Activated naive CD8-positive, alpha-beta T cell treated with anti-CD3 and anti-CD28 coated beads, Interleukin-2, amount 10 ng/mL, durations not matched to agents 7 days and 5 days (primary cell): ENCODE measurements around the gene ADCY7. TPM values are rescaled to one million over a fixed set of nuclear protein-coding genes. Genes with fewer than 3 reads are reported as not detected.
"Not testable (repeated sequence)": the region's sequence is repeated elsewhere in the genome, so short reads cannot be mapped to it uniquely, and the experiment has no call there.

Source experiments
- ATAC-seq: fragments of 150-1000 bp; cut with Tn5 transposase; one replicate; pipeline ENCODE4 v1.10.0; 2021; ENCODE audit warnings: low read depth, moderate library complexity
- POLR2A ChIA-PET: fragments of 350-600 bp; sonication (Branson Sonifier 250); formaldehyde crosslinking; loops from one replicate; lab custom pipeline; 2021; ENCODE audit warnings: antibody characterized with exemption; lab: Charles Lee
- DNase-seq: peaks from one replicate; pipeline ENCODE4 v3.0.0; 2021
- H3K27ac Mint-ChIP-seq: one replicate; pipeline ENCODE4 v1.8.0; 2022; ENCODE audit warnings: mild to moderate bottlenecking, mixed read lengths
- H3K27me3 Mint-ChIP-seq: one replicate; pipeline ENCODE4 v1.8.0; 2022; ENCODE audit warnings: mild to moderate bottlenecking, moderate library complexity, mixed read lengths
- H3K36me3 Mint-ChIP-seq: one replicate; pipeline ENCODE4 v1.8.0; 2021; ENCODE audit warnings: mild to moderate bottlenecking, mixed read lengths
- H3K4me1 Mint-ChIP-seq: one replicate; pipeline ENCODE4 v1.8.0; 2021; ENCODE audit warnings: mixed read lengths
- H3K4me3 Mint-ChIP-seq: one replicate; pipeline ENCODE4 v1.8.0; 2022; ENCODE audit warnings: mild to moderate bottlenecking, moderate library complexity, mixed read lengths
- H3K9me3 Mint-ChIP-seq: one replicate; pipeline ENCODE4 v1.8.0; 2021; ENCODE audit warnings: mixed read lengths
- total RNA-seq, 2 experiments: library from RNA; stranded (reverse); gene quantifications; one replicate each; pipeline ENCODE4 v1.2.3, GENCODE V29; 2021

The ADCY7 gene
- total RNA-seq = 100 to 1,000 TPM; 172 to 177 TPM

DNA sequence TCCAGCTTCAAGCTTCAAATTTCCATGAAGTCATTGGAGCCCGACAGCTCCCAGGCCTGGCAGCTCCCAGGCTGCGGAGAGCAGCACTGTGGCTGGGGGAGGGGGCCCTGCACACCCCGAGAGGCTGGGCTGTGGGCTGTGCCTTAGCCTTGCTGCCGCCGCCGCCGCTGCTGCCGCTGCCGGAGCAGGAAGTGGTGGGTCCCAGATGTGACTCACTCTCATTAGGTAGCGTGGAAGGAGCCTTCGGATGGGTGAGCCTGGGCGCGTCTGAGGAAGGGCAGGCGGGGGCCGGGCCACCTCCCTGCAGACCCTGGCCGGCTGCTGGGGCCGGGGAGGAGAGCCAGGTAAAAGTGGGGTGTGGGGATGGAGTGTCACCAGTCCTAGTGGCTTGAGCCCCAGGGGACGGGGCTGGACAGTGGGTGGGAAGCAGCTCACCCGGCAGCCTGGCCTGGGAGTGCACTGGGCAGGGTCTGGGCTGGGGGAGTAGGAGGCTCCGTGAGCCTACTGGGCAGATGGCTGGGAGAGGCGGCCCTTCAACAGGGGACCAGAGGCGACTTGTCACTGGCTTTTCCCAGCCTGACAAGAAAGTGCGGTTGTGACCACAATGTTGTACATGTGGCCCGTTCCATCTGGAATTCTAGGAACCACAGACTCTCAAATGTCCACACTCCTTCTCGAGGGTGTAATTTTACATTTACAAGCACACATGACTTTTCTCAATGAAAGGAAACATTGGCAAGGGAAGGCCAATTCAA, at the start of gene ADCY7:
TSS of gene ADCY7 (plus strand) at position 215 of the 755 bp plus-strand sequence. CDS start 21,629 bp downstream, outside the sequence.
- peak; percentile 91 for ATAC-seq
- H3K4me1 Mint-ChIP-seq = peaks cover 70% of the 10 kb centered on the region
- POLR2A ChIA-PET = interaction anchor here (0.9 to 5.6 kb wide), 4 partner anchors 8 to 47 kb away, joined by 4 to 51 read pairs (median 22); no protein-coding TSS in a partner anchor
- H3K36me3 Mint-ChIP-seq = peaks cover 9% of the 10 kb centered on the region
- peak within 1 kb of the TSS; percentile 94 for H3K27ac Mint-ChIP-seq
- no peaks in the 10 kb centered on the region for H3K27me3 Mint-ChIP-seq
- H3K4me3 Mint-ChIP-seq = peak within 1 kb of the TSS; percentile 93
- no peaks in the 10 kb centered on the region for H3K9me3 Mint-ChIP-seq
- DNase-seq = peak; percentile 83

DNA sequence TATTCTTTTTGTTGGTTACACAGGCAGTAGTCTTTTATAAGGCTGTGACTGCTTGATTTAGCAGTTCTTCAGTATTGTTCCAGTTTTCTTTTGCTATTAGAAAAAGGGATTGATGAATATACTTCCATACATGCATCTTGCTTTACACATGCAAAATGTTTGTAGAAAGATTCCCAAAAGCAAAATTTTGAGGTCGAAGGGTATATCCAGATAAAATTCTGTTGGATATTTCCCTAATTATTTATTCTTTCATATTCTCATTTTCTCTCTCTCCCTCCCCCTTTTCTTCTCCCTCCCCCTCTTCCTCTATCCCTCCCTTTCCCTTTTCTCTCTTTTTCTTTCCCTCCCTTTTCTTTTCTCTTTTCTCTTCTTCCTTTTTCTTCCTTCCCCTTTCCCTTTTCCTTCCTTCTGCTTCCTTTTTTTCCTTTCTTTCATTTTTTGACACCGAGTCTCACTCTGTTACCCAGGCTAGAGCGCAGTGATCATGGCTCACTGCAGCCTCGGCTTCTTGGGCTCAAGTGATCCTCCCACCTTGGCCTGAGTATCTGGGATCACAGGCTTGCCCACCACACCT, 46.9 kb upstream of the ADCY7 start:
- H3K4me3 Mint-ChIP-seq = no peak overlapping the region
- ATAC-seq = no peak
- H3K36me3 Mint-ChIP-seq = peaks cover 12% of the 10 kb centered on the region
- peak overlapping the region; percentile 5 for H3K27ac Mint-ChIP-seq
- H3K9me3 Mint-ChIP-seq = no peaks in the 10 kb centered on the region
- peaks cover 16% of the 10 kb centered on the region for H3K4me1 Mint-ChIP-seq
- H3K27me3 Mint-ChIP-seq = no peaks in the 10 kb centered on the region
- no peak for DNase-seq
- POLR2A ChIA-PET = interaction anchor here (0.7 kb wide), 1 partner anchor 15 kb away, joined by 4 read pairs; no protein-coding TSS in a partner anchor

DNA sequence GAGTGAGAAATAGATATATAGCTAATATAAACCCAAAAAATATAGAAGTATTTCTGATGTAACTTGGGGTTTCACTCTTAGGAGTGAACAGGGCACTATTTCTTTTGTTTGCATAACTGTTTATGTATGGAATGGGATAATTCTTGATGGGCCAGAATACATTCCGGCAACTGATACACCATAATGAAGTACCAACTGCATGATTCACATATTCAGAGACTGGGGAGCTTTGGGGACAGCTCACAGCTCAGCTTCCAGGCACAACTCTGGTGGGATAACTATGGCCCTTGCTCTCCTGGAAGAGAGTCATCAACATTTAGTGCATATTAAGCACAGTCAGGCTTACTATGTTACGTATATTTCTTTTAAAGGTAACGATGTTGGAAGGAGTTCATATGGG, 42.1 kb upstream of the ADCY7 start:
- no peak for ATAC-seq
- Mint-ChIP-seq H3K9me3 (no peaks in the 10 kb centered on the region), H3K4me3 (no peak overlapping the region), H3K27me3 (no peaks in the 10 kb centered on the region), H3K36me3 (peaks cover 24% of the 10 kb centered on the region), H3K27ac (no peak overlapping the region), H3K4me1 (peaks cover 4% of the 10 kb centered on the region)
- no peak for DNase-seq
- POLR2A ChIA-PET = no interaction called here

DNA sequence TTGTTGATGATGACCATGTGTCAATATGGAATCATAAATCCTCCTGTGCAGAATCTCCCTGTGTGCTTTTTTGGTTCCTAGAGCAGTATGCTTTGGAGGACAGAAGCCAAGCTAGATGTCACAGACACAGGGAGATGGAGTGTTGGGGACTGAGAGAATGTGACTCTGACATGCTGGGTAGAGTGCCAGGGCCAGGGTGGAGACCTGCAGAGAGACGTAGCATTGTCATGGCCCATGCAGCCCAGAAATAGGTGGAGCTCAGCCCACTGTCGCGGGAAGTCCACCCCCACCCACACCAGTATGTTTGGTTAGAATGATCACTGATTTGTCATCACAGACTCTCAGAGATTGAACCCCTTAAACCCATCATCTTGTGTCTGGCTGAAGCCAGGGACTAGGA, 39.2 kb upstream of the ADCY7 start:
- POLR2A ChIA-PET = no interaction called here
- ATAC-seq (no peak), DNase-seq (no peak)
- Mint-ChIP-seq H3K9me3 (no peaks in the 10 kb centered on the region), H3K36me3 (peaks cover 24% of the 10 kb centered on the region), H3K4me1 (peaks cover 4% of the 10 kb centered on the region), H3K27ac (no peak overlapping the region), H3K27me3 (no peaks in the 10 kb centered on the region), H3K4me3 (no peak overlapping the region)

DNA sequence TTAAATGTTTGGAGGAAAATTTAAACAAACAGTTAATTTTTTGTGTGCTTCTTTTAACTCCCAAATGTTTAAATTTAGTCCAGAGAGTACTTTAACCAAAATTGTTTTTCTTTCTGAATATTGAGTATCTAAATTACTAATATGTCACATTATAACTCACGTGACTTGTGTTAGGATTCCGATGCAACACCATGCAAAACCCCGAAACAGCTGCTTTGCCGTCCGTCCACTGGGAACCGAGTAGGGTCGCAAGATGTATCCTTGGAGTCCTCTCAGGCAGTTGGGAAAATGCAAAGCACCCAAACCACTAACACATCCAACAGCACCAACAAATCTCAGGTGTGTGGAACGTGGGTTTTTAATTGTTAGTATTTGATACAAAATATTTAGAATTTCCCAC, 38.7 kb upstream of the ADCY7 start:
- peaks cover 24% of the 10 kb centered on the region for H3K36me3 Mint-ChIP-seq
- POLR2A ChIA-PET = no interaction called here

DNA sequence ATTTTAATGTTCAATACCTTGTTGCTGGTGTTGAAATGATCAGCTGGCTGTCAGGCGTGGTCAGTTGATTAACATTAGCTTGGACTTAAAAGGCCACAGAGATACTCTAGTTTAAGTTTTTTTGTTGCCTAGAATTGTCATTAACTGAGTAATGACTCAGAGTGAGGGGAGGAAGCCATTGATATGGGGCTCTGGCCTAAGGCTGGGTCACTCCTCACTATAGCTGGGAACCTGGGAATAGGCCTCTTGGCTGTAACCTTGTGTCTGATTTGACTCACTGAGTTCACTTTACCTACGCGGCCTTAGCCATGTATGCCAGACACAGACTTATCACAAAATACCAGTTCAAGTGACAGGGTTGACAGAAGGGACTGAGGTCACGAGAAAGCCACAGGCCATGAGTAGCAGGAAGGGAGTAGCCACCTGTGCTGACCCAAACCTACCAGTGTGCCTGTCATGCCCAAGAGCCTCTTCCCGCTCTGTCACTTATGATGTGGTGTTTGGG, 37.9 kb upstream of the ADCY7 start:
- Mint-ChIP-seq H3K4me3 (no peak overlapping the region), H3K27me3 (no peaks in the 10 kb centered on the region), H3K9me3 (no peaks in the 10 kb centered on the region), H3K27ac (no peak overlapping the region), H3K4me1 (peaks cover 4% of the 10 kb centered on the region), H3K36me3 (peaks cover 24% of the 10 kb centered on the region)
- POLR2A ChIA-PET = no interaction called here
- DNase-seq = no peak
- no peak for ATAC-seq

More for the DNA sequence above, 38.7 kb upstream of the ADCY7 start:
- Mint-ChIP-seq H3K27me3 (no peaks in the 10 kb centered on the region), H3K4me3 (no peak overlapping the region), H3K9me3 (no peaks in the 10 kb centered on the region), H3K27ac (no peak overlapping the region), H3K4me1 (peaks cover 4% of the 10 kb centered on the region)
- no peak for ATAC-seq
- no peak for DNase-seq

DNA sequence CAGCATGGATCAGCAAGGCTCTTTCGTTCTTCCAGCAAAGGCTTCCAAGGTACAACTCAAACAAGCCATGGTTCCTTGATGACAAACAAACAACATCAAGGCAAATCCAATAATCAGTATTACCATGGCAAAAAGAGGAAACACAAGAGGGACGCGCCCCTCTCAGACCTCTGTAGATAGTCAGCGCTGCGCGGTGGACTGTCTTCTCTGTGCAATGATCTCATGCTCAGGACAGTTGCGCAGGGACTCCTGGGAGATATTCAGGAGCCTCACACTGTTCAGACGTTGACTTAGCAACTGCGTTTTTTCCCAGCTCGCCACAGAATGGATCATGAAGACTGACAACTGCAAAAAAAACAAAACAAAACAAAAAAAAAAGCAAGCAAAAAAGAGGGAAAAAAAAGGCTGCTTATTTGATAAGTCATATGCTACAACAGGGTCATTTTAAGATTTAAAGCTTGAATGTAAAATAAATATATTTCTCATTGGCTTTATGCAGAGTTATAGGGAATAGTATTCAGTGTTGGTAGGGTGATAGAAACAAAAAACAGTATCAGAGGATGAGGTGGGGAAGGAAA, 37.1 kb upstream of the ADCY7 start:
- no peak overlapping the region for H3K4me3 Mint-ChIP-seq
- H3K36me3 Mint-ChIP-seq = peaks cover 24% of the 10 kb centered on the region
- H3K4me1 Mint-ChIP-seq = peaks cover 4% of the 10 kb centered on the region
- no peaks in the 10 kb centered on the region for H3K27me3 Mint-ChIP-seq
- H3K9me3 Mint-ChIP-seq = no peaks in the 10 kb centered on the region
- POLR2A ChIA-PET = no interaction called here
- H3K27ac Mint-ChIP-seq = no peak overlapping the region
- ATAC-seq (no peak), DNase-seq (no peak)

DNA sequence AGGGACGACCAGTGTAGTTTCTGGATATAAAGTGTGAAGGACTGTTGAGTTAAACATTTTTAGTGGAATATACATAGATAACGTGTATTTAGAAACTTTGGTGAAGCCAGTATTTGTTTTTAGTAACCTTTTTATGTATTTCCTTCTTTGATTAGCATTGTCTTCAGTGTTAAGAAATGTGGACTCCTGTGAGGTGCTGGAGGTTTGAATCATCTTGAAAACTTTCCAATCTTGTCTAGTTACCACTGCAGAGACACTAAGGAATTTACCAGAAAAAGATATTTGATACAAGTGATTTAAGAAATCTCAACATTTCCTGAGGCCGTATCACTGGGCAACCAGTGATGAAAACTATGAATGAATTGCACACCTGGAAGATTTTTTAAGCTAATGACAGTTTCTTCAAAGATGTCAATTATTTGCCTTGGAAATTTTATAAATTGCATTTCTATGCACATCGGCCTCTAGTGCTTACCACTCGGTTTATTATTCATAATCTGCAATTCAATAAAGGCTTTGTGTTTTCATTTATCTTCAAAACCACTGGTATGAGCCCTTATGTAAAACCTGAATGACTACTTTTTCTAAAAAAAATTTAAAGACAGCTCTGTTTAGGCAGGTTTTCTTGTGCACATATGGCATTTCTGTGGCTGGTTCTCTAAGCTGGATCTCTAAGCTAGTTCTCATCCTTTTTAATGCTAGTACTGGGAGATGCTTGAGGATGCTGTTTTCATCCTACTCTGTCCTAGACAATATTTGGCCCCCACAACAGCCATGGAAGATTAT, 31.4 kb upstream of the ADCY7 start:
- H3K4me1 Mint-ChIP-seq = peaks cover 3% of the 10 kb centered on the region
- peaks cover 4% of the 10 kb centered on the region for H3K36me3 Mint-ChIP-seq
- POLR2A ChIA-PET = no interaction called here
- DNase-seq (no peak), ATAC-seq (no peak)
- no peak overlapping the region for H3K4me3 Mint-ChIP-seq
- peaks cover 4% of the 10 kb centered on the region for H3K27me3 Mint-ChIP-seq
- H3K27ac Mint-ChIP-seq = no peak overlapping the region
- peaks cover 4% of the 10 kb centered on the region for H3K9me3 Mint-ChIP-seq

DNA sequence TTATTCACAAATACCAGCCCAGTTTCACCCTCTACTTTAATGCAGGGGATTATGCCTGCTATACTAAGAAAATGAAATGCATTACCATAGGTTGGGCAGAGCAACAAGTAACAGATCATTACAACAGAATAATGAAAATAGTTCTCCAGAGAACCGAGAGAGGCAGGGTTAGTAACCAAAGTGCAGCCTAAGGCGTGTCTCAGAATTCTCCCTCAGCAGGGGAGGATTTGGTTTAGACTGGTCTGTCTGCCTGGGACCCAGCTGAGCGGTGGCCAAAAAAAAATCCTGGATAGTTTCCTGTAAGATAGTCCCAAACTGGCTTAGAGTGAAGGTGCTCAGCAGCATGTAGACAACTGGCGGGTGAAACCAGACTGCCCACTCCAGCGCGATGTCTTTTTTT, 30.8 kb upstream of the ADCY7 start:
- H3K36me3 Mint-ChIP-seq = peaks cover 2% of the 10 kb centered on the region
- H3K9me3 Mint-ChIP-seq = peaks cover 4% of the 10 kb centered on the region
- peaks cover 10% of the 10 kb centered on the region for H3K27me3 Mint-ChIP-seq
- ATAC-seq = no peak
- no peak overlapping the region for H3K27ac Mint-ChIP-seq
- POLR2A ChIA-PET = no interaction called here
- H3K4me3 Mint-ChIP-seq = no peak overlapping the region
- no peak for DNase-seq
- peaks cover 3% of the 10 kb centered on the region for H3K4me1 Mint-ChIP-seq

DNA sequence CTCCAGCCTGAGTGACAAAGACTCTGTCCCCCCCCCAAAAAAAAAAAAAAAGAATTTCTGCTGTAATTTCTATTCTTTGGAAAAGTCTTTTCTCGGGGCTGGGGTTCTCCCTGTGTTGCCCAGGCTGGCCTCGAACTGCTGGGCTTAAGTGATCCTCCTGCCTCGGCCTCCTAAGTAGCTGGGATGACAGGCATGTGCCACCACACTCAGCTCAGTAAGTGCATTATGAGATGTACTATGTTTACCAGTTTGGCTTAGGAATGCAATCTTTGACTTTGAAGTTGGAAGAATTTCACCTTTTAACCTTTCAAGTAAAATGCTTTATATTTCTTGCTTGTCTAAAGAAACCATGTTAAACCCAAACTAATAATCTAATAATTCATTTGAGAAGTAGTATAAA, 28.0 kb upstream of the ADCY7 start:
- peaks cover 4% of the 10 kb centered on the region for H3K9me3 Mint-ChIP-seq
- no peak overlapping the region for H3K4me3 Mint-ChIP-seq
- no peak overlapping the region for H3K27ac Mint-ChIP-seq
- no peak for DNase-seq
- peaks cover 3% of the 10 kb centered on the region for H3K4me1 Mint-ChIP-seq
- no peak for ATAC-seq
- H3K27me3 Mint-ChIP-seq = peaks cover 18% of the 10 kb centered on the region
- H3K36me3 Mint-ChIP-seq = no peaks in the 10 kb centered on the region
- POLR2A ChIA-PET = interaction anchor here (0.7 kb wide), 1 partner anchor 131 kb away, joined by 3 read pairs; no protein-coding TSS in a partner anchor

DNA sequence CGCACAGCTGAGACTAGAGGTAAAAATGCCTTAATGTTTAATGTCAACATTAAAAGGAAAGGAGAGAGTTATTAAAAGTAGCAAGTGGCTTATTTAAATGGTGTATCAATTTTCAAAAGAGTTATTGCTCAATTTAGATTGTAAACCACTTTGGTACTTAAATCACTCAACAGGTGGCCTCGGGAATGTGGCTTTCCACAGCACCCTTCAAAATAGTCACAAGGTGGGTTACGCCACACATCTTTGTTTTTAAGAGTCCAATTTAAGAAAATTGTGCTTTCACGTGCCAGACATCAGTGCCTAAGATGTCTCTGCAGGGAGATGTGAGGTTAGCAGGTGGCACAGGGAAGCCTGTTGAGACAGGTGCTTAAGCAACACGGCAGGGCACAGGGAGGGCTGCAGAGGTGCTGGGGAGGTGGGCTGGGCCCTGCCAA, 27.5 kb upstream of the ADCY7 start:
- H3K27ac Mint-ChIP-seq = no peak overlapping the region
- ATAC-seq (no peak), DNase-seq (no peak)
- peaks cover 18% of the 10 kb centered on the region for H3K27me3 Mint-ChIP-seq
- H3K4me1 Mint-ChIP-seq = peaks cover 3% of the 10 kb centered on the region
- peaks cover 4% of the 10 kb centered on the region for H3K9me3 Mint-ChIP-seq
- POLR2A ChIA-PET = interaction anchor here (0.7 kb wide), 1 partner anchor 131 kb away, joined by 3 read pairs; no protein-coding TSS in a partner anchor
- no peaks in the 10 kb centered on the region for H3K36me3 Mint-ChIP-seq
- no peak overlapping the region for H3K4me3 Mint-ChIP-seq

DNA sequence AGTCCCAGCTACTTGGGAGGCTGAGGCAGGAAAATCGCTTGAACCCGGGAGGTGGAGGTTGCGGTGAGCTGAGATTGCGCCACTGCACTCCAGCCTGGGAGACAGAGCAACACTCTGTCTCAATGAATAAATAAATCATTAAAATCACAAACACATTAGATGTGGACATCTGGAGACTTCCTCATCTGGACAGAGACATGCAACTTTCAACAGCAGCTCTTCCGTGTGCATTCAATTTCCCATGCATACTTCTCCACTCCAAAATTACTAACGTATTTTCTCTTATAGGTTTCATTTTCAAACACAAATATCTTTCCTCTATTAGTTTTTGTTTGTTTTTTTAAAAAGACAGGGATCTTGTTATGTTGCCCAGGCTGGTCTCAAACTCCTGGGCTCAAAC, 23.3 kb upstream of the ADCY7 start:
- H3K27ac Mint-ChIP-seq = not testable (repeated sequence)
- POLR2A ChIA-PET = interaction anchor here (1.0 kb wide), 1 partner anchor 43 kb away, joined by 3 read pairs; no protein-coding TSS in a partner anchor

DNA sequence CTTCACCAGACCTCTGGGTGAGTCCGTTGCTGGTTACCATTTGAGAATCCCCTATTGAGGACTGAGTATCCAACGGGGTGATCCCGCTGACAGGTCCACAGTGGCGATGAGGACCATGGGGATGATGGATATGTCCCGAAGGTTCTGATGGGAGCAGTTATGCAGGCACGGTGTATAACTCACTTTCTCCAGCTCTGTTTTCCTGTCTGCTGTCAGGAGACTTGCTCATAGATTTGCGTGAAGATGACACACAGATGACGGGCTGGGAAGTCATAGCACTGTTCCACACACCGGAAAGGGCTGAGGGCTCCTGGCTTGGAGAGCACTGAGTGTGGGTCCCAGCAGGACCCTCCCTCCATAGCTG, 22.2 kb upstream of the ADCY7 start:
- POLR2A ChIA-PET = interaction anchor here (1.0 to 1.6 kb wide), 3 partner anchors 32 to 42 kb away, joined by 3 to 5 read pairs (median 3); no protein-coding TSS in a partner anchor
- no peak overlapping the region for H3K4me3 Mint-ChIP-seq
- no peaks in the 10 kb centered on the region for H3K9me3 Mint-ChIP-seq

More for the DNA sequence above, 23.3 kb upstream of the ADCY7 start:
- not testable (repeated sequence) for H3K4me3 Mint-ChIP-seq, H3K9me3 Mint-ChIP-seq, ATAC-seq, H3K36me3 Mint-ChIP-seq, DNase-seq
- Mint-ChIP-seq H3K4me1 (peaks cover 16% of the 10 kb centered on the region), H3K27me3 (peaks cover 17% of the 10 kb centered on the region)

More for the DNA sequence above, 22.2 kb upstream of the ADCY7 start:
- Mint-ChIP-seq H3K36me3 (peaks cover 1% of the 10 kb centered on the region), H3K4me1 (peaks cover 22% of the 10 kb centered on the region), H3K27ac (no peak overlapping the region), H3K27me3 (peaks cover 17% of the 10 kb centered on the region)
- DNase-seq (no peak), ATAC-seq (no peak)
